Activated CD4-positive, alpha-beta T cell treated with anti-CD3 and anti-CD28 coated beads for 36 hours (primary cell): ENCODE results near the gene EIF4G2. TPM values are rescaled to one million over a fixed set of nuclear protein-coding genes. Genes with fewer than 3 reads are reported as not detected.

Experiments
- ATAC-seq: fragments of 200-7000 bp; cut with Tn5 transposase; one replicate; pipeline ENCODE4 v1.10.0; 2021; ENCODE audit warnings: mild to moderate bottlenecking, moderate library complexity
- CTCF ChIA-PET: fragments of 350-600 bp; sonication (Branson Sonifier 250); formaldehyde crosslinking; loops from one replicate; lab custom pipeline; 2021; ENCODE audit warnings: antibody characterized with exemption; lab: Charles Lee
- POLR2A ChIA-PET: fragments of 350-600 bp; sonication (Branson Sonifier 250); formaldehyde crosslinking; loops from one replicate; lab custom pipeline; 2021; ENCODE audit warnings: antibody characterized with exemption, inconsistent platforms; lab: Charles Lee
- DNase-seq: peaks from one replicate; pipeline ENCODE4 v3.0.0-alpha.2; 2020
- H3K27ac Mint-ChIP-seq: one replicate; pipeline ENCODE4 v1.8.0; 2021; ENCODE audit warnings: mixed read lengths
- H3K27me3 Mint-ChIP-seq: one replicate; pipeline ENCODE4 v1.8.0; 2021; ENCODE audit warnings: mixed read lengths
- H3K36me3 Mint-ChIP-seq: one replicate; pipeline ENCODE4 v1.8.0; 2021; ENCODE audit warnings: low read depth, mixed read lengths
- H3K4me1 Mint-ChIP-seq: one replicate; pipeline ENCODE4 v1.8.0; 2021; ENCODE audit warnings: mixed read lengths
- H3K4me3 Mint-ChIP-seq: one replicate; pipeline ENCODE4 v1.8.0; 2021; ENCODE audit warnings: mild to moderate bottlenecking, moderate library complexity, mixed read lengths
- H3K9me3 Mint-ChIP-seq: one replicate; pipeline ENCODE4 v1.8.0; 2021; ENCODE audit warnings: low read depth, mixed read lengths
- intact Hi-C, 2 experiments: fragments of 100-400 bp; cut with DNase I in 1 of 2; cut with micrococcal nuclease in 1 of 2; formaldehyde crosslinking; loops; one replicate each; pipeline versions ENCODE4 v1.14.2 to v1.15.1; 2022 to 2024; cut with DNase I, micrococcal nuclease
- total RNA-seq, 2 experiments: library from RNA; stranded (reverse); gene quantifications; one replicate each; pipeline ENCODE4 v1.2.3, GENCODE V29; 2021

EIF4G2 gene
- 1,000 to 10,000 TPM in 1 of 2 experiments, 100 to 1,000 TPM in 1; 953 to 1,693 TPM for total RNA-seq

DNA sequence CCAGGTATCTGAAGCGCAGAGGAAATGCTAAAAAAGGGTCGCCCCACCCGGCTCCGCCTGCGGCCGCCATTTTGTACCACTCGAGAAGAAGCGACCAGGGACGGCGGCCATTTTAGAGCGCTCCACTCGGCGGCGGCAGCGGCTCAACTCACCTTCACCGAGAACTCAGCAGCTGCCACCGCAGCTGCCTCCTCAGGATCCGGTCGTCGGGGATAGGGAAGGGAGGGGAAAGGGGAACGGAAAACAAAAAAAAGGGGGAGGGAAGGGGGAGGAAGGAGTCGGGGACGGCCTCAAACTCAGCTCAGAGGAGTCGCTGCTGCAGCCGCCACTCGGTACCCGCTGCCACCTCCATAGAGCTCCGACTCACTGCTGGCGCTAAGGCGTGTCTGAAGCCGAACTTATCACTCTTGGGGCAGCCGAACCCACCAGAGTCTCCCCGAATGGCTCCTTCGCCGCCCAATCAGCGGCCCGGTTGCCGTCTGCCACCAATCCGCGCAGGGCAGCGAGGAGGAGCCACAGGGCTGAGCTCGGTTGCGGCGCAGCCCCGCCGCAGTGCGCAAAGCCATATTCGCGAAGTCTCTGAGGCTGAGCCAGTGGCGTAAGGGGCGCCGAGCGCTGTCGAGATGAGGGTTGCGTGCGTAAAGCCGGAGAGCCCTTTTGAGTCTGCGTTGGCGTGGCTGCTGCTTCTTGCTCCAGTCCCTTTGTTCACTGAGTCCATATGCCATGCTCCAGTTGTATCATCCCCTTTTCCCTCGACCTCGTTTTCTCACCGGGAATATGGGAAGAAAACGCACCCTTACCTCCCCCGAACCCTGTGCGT lies at the start of gene EIF4G2:
TSS of gene EIF4G2 (minus strand) at position 374 of the 820 bp plus-strand sequence.
- DNase-seq (peak; percentile 98), ATAC-seq (peak; percentile 96)
- intact Hi-C loops, result loop anchor here (1.0 to 10.0 kb wide), 11 partner anchors 50 to 1494 kb away; partner anchors contain the start of genes CTR9 (in 2 of the 2), ZBED5 (in 2 of the 2), GALNT18 (in 1 of the 2) and RNF141 (in 1 of the 2)
- peak within 1 kb of the TSS; percentile 96 for H3K27ac Mint-ChIP-seq
- H3K36me3 Mint-ChIP-seq, result peaks cover 50% of the 10 kb centered on the region
- H3K4me1 Mint-ChIP-seq, result peaks cover 42% of the 10 kb centered on the region
- peaks cover 2% of the 10 kb centered on the region for H3K27me3 Mint-ChIP-seq
- H3K9me3 Mint-ChIP-seq, result no peaks in the 10 kb centered on the region
- ChIA-PET CTCF (interaction anchor here (0.5 to 2.8 kb wide), 13 partner anchors 10 to 398 kb away, joined by 3 to 23 read pairs (median 6); partner anchors contain the start of gene ZBED5), POLR2A (interaction anchor here (0.6 to 3.1 kb wide), 25 partner anchors 9 to 1390 kb away, joined by 3 to 61 read pairs (median 5); partner anchors contain the start of genes CTR9, RNF141 and ZBED5)
- H3K4me3 Mint-ChIP-seq, result peak within 1 kb of the TSS; percentile 93

DNA sequence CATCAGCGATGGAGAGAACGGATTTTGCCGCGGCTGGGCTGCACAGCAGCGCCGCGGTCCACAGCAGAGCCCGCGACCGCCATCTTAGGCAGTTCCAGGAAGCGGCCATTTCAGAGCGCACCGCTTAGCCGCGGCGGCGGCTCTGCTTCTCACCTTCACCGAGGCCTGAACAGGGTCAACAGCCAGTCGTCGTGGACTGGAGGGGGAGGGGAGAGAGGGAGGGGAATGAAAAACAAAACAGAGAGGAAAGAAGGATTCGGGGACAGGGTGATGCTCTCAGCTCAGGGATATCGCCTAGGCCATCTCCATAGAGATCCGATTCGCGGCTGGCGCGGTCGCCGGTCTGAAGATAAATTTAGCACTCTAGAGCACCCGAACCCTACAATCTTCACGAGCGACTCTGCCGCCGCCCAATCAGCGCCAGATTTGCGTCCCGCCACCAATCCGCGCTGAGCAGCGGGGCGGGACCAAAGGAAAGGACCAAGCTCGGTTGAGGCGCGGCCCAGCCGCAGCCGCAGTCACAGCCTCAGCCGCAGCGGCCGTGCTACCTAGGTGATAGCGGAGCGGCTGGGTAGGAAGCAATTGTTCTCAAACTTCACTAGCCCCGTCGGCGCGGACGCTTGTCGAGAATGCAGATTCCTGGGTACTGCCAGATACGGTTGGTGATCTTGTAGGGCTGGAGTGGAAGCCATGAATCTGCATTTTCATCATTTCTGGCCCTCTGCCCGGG lies 49.1 kb upstream of the EIF4G2 start, which contains the start of gene ZBED5:
TSS of gene ZBED5 (minus strand) at position 345 of the 730 bp plus-strand sequence. CDS start 3,108 bp downstream, outside the sequence.
- peaks cover 41% of the 10 kb centered on the region for H3K36me3 Mint-ChIP-seq
- no peaks in the 10 kb centered on the region for H3K9me3 Mint-ChIP-seq
- POLR2A ChIA-PET, result interaction anchor here (0.5 to 3.1 kb wide), 9 partner anchors 10 to 1008 kb away, joined by 3 to 61 read pairs (median 5); partner anchors contain the start of gene EIF4G2
- peak within 1 kb of the TSS; percentile 100 for H3K4me3 Mint-ChIP-seq
- CTCF ChIA-PET, result interaction anchor here (0.5 to 4.1 kb wide), 13 partner anchors 9 to 192 kb away, joined by 3 to 23 read pairs (median 4); partner anchors contain the start of gene EIF4G2
- no peaks in the 10 kb centered on the region for H3K27me3 Mint-ChIP-seq
- peaks cover 40% of the 10 kb centered on the region for H3K4me1 Mint-ChIP-seq
- H3K27ac Mint-ChIP-seq, result peak within 1 kb of the TSS; percentile 100
- DNase-seq (peak; percentile 98), ATAC-seq (peak; percentile 93)
- intact Hi-C loops, result loop anchor here (1.0 to 10.0 kb wide), 11 partner anchors 21 to 984 kb away; partner anchors contain the start of genes AMPD3 (in 2 of the 2), CTR9 (in 2 of the 2), USP47 (in 2 of the 2) and ADM (in 1 of the 2)

DNA sequence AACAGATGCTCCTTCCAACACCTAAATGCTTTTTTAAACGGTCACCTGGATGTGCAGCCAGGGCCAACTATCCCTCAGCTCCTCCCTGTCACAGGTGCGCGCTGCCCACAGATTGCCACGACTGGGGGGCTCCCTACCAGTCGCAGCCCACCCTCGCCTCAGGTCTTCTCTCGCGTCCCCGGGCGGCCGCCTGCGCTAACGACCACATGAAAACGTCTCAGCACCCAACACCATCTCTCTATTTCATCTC lies 48.7 kb upstream of the EIF4G2 start:
- peak overlapping the region; percentile 100 for H3K27ac Mint-ChIP-seq
- peaks cover 37% of the 10 kb centered on the region for H3K4me1 Mint-ChIP-seq
- peaks cover 43% of the 10 kb centered on the region for H3K36me3 Mint-ChIP-seq
- peak overlapping the region; percentile 100 for H3K4me3 Mint-ChIP-seq
- no peaks in the 10 kb centered on the region for H3K9me3 Mint-ChIP-seq
- ChIA-PET CTCF (interaction anchor here (1.0 to 4.1 kb wide), 9 partner anchors 8 to 64 kb away, joined by 3 to 23 read pairs (median 5); partner anchors contain the start of gene EIF4G2), POLR2A (interaction anchor here (0.6 to 3.1 kb wide), 6 partner anchors 10 to 985 kb away, joined by 3 to 61 read pairs (median 7); partner anchors contain the start of gene EIF4G2)
- no peaks in the 10 kb centered on the region for H3K27me3 Mint-ChIP-seq
- DNase-seq (no peak), ATAC-seq (peak; percentile 2)
- intact Hi-C loops, result loop anchor here (5.0 to 10.0 kb wide), 4 partner anchors 313 to 985 kb away; partner anchors contain the start of genes AMPD3 (in 2 of the 2), ADM (in 1 of the 2), RNF141 (in 1 of the 2) and USP47 (in 1 of the 2)

DNA sequence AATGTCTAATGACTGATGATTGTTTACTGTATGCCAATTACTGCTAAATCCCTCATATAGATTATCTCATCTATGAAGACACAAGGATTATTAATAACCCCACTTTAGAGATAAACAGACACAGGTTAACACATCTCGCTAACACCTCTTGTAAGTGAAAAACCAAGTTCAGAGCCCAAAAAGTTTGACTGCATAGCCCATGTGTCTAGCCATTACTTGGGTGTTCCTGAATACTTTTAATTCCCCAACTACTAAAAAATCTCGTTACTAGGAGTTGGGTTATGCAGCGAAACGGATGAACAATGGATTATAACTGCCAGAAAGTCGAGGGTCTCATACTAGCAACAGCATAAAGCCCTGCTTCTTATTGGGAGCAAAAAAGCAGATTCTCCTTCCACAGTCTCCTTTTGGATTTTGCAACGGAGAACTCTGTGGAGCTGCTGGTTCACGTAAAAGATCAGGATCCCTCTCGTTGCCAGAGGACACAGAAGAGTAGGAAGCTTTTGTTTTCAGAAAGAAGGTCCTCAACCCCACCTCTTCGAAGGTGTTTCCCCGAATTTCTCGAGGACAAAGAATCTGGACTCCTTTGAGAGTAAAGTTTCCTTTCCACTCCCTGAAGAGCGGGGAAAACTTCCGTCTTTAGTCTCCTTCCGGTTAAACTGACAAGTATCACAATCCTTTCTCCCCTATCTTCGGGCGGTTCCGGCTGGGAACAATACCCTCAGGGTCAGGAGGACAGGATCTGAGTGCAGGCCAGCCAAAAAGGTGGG lies 48.1 kb upstream of the EIF4G2 start:
- ChIA-PET POLR2A (interaction anchor here (1.0 to 3.1 kb wide), 4 partner anchors 9 to 53 kb away, joined by 3 to 61 read pairs (median 7); partner anchors contain the start of gene EIF4G2), CTCF (interaction anchor here (1.0 to 4.1 kb wide), 3 partner anchors 24 to 64 kb away, joined by 3 to 23 read pairs (median 15); partner anchors contain the start of gene EIF4G2)
- no peaks in the 10 kb centered on the region for H3K9me3 Mint-ChIP-seq
- DNase-seq, result no peak
- peak overlapping the region; percentile 100 for H3K27ac Mint-ChIP-seq
- H3K27me3 Mint-ChIP-seq, result no peaks in the 10 kb centered on the region
- no peak for ATAC-seq
- peaks cover 40% of the 10 kb centered on the region for H3K4me1 Mint-ChIP-seq
- H3K4me3 Mint-ChIP-seq, result peak overlapping the region; percentile 100
- intact Hi-C loops, result loop anchor here (5.0 to 10.0 kb wide), 4 partner anchors 312 to 985 kb away; partner anchors contain the start of genes AMPD3 (in 2 of the 2), ADM (in 1 of the 2), RNF141 (in 1 of the 2) and USP47 (in 1 of the 2)
- H3K36me3 Mint-ChIP-seq, result peaks cover 48% of the 10 kb centered on the region

DNA sequence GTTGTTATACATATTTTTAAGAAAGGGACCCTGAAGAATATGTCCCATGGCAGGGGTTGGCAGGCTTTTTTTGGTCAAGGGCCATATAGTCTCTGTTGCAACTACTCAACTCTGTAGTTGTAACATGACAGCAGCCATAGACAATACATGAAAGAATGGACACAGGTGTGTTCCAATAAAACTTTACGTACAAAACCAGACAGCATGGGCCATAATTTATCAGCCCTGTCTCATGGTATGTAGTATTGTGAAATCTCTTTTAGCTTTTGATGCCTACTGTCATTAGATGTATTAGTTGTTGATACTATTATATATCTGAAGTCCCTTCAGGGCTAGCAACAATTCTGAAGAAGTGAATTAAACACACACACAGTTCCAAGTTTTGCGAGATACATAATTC lies 46.6 kb upstream of the EIF4G2 start:
- peaks cover 38% of the 10 kb centered on the region for H3K4me1 Mint-ChIP-seq
- H3K4me3 Mint-ChIP-seq, result no peak overlapping the region
- intact Hi-C loops, result loop anchor here (5.0 to 10.0 kb wide), 4 partner anchors 310 to 987 kb away; partner anchors contain the start of genes AMPD3 (in 2 of the 2), ADM (in 1 of the 2), RNF141 (in 1 of the 2) and USP47 (in 1 of the 2)
- DNase-seq (no peak), ATAC-seq (no peak)
- H3K9me3 Mint-ChIP-seq, result no peaks in the 10 kb centered on the region
- ChIA-PET POLR2A (interaction anchor here (0.7 kb wide), 1 partner anchor 294 kb away, joined by 3 read pairs; no protein-coding TSS in a partner anchor), CTCF (interaction anchor here (1.0 to 1.1 kb wide), 2 partner anchors 24 to 62 kb away, joined by 4 to 7 read pairs; no protein-coding TSS in a partner anchor)
- H3K36me3 Mint-ChIP-seq, result peaks cover 54% of the 10 kb centered on the region
- H3K27ac Mint-ChIP-seq, result no peak overlapping the region
- no peaks in the 10 kb centered on the region for H3K27me3 Mint-ChIP-seq

DNA sequence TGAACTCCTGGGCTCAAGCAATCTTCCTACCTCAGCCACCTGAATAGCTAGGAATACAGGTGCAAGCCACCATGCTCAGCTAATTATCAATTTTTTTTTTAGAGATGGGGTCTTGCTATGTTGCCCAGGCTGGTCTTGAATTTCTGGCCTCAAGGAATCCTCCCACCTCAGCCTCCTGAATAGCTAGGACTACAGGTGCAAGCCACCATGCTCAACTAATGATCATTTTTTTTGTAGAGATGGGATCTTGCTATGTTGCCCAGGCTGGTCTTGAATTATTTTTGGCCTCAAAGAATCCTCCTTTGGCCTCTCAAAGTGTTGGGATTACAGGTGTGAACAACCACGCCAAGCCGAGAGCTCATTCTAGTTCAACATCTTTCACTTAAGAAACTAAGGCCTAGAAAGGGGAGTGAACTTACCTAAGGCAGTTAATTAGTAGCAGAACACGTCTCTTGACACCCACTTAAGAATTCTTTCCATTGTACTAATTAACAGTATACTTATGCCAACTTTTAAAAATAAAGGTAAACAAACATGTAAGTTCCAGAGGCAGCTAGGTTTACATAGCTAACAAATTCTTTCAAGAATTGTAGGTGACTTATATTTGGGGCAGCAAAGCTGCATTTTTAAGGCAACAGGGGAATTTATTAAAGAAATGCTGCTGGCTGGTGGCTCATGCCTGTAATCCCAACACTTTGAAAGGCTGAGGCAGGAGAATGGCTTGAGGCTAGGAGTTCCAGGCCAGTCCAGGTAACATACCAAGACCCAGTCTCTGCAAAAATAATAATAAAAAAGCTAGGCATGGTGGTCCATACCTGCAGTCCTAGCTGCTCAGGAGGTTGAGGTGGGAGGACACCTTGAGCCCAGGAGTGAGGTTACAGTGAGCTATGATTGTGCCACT lies 39.5 kb upstream of the EIF4G2 start:
- Mint-ChIP-seq H3K27me3 (no peaks in the 10 kb centered on the region), H3K36me3 (peaks cover 25% of the 10 kb centered on the region), H3K4me1 (peaks cover 12% of the 10 kb centered on the region), H3K27ac (no peak overlapping the region), H3K9me3 (no peaks in the 10 kb centered on the region), H3K4me3 (no peak overlapping the region)
- CTCF ChIA-PET, result interaction anchor here (0.5 to 1.5 kb wide), 8 partner anchors 10 to 773 kb away, joined by 3 to 6 read pairs (median 4); partner anchors contain the start of genes EIF4G2 and ZBED5
- ATAC-seq (no peak), DNase-seq (no peak)
- POLR2A ChIA-PET, result interaction anchor here (1.5 kb wide), 1 partner anchor 10 kb away, joined by 5 read pairs; the partner anchor contains the start of gene ZBED5
- intact Hi-C loops, result loop anchor here in 1 of 2 experiments (2.0 kb wide), 1 partner anchor 23 kb away; no protein-coding TSS in a partner anchor

DNA sequence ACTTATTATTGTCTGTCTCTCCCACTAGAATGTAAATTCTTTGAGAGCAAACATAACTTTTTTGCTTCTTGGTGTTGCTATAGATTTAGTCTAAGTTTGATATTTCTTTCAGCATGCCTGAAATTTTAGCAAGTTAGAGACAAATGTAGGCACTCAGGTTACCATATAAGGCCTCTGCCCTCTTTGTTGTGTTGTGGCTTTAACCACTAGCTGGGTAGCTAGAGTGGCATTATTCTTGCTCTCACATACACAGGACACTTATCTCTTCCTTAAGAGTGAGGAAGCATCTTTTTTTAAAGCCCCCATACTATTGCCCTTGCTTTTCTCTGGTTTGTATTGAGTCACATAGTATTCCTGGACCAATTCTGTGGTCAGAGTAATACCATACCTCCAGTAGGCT lies 37.9 kb upstream of the EIF4G2 start:
- POLR2A ChIA-PET, result no interaction called here
- intact Hi-C loops, result no loop called here
- Mint-ChIP-seq H3K4me3 (no peak overlapping the region), H3K4me1 (peaks cover 3% of the 10 kb centered on the region), H3K9me3 (no peaks in the 10 kb centered on the region), H3K27ac (no peak overlapping the region), H3K36me3 (peaks cover 12% of the 10 kb centered on the region), H3K27me3 (no peaks in the 10 kb centered on the region)
- no peak for ATAC-seq
- DNase-seq, result no peak
- CTCF ChIA-PET, result interaction anchor here (1.7 kb wide), 1 partner anchor 11 kb away, joined by 4 read pairs; the partner anchor contains the start of gene ZBED5

DNA sequence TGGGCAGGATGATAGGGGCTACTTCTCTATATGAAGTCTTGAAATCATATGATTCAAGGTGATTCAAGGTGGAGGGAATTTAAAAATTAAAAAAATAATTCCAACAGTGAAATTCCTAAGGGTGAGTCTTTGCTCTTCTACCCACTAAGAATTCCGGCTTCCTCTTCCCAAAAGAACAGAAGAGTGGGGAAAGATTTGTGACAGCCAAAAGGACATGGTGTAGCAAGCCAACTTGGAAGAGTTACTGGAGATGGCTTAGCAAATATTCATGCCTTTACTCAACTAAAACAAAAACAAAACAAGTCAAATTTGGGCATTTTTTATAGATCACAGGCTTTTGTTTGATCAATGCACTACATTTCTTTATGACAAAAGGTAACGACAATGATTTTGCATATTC lies 36.9 kb upstream of the EIF4G2 start:
- H3K27ac Mint-ChIP-seq, result no peak overlapping the region
- no peak overlapping the region for H3K4me3 Mint-ChIP-seq
- no peaks in the 10 kb centered on the region for H3K27me3 Mint-ChIP-seq
- intact Hi-C loops, result no loop called here
- DNase-seq (no peak), ATAC-seq (no peak)
- peaks cover 8% of the 10 kb centered on the region for H3K36me3 Mint-ChIP-seq
- peaks cover 3% of the 10 kb centered on the region for H3K4me1 Mint-ChIP-seq
- H3K9me3 Mint-ChIP-seq, result no peaks in the 10 kb centered on the region
- ChIA-PET CTCF (interaction anchor here (1.7 kb wide), 1 partner anchor 12 kb away, joined by 4 read pairs; the partner anchor contains the start of gene ZBED5), POLR2A (no interaction called here)

DNA sequence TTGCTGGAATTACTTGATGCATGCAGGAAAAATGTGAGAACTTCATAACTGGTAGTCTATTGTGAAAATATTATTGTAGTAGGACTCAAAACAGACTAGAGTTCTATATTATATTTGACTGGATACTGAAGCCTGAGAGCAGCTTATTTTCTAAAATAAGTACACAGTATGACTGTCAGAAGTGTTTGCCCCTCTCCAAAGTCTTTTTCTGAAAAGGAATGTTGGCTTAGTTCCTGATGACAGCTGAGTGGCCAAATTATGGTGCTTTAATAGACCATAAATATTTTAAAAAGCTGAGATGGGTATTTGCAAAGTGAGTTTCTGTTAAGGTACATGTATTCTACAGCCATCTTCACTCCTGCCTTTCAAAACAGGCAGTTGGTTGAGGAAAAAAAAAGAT lies 36.1 kb upstream of the EIF4G2 start:
- ChIA-PET CTCF (interaction anchor here (0.5 to 1.7 kb wide), 2 partner anchors 11 to 13 kb away, joined by 3 to 4 read pairs; partner anchors contain the start of gene ZBED5), POLR2A (no interaction called here)
- intact Hi-C loops, result no loop called here
- DNase-seq, result no peak
- Mint-ChIP-seq H3K27me3 (no peaks in the 10 kb centered on the region), H3K9me3 (no peaks in the 10 kb centered on the region), H3K27ac (no peak overlapping the region), H3K36me3 (peaks cover 5% of the 10 kb centered on the region), H3K4me1 (peaks cover 3% of the 10 kb centered on the region), H3K4me3 (no peak overlapping the region)
- no peak for ATAC-seq
